ENCODE data around the gene ELAPOR2.

DNA sequence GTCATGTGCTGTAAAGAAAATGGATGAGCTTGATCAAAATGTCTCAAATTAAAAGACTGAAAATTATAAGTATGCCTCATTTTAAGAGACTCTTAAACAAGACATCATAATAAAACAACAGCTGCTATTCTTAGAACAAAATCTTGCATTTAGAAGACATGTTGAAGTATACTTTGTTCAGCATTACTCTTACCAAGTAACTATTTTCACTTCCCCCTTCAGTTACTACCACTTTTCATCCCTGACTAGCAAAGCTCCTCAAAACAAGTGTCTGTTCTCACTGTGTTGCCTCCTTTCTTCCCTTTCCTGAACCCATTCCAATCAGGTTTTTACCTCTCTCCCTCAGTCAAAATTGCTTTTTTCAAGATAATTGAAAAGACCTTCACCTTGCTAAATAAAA, 31.6 kb downstream of the ELAPOR2 start:
- TF ChIP-seq, protein P1, sequence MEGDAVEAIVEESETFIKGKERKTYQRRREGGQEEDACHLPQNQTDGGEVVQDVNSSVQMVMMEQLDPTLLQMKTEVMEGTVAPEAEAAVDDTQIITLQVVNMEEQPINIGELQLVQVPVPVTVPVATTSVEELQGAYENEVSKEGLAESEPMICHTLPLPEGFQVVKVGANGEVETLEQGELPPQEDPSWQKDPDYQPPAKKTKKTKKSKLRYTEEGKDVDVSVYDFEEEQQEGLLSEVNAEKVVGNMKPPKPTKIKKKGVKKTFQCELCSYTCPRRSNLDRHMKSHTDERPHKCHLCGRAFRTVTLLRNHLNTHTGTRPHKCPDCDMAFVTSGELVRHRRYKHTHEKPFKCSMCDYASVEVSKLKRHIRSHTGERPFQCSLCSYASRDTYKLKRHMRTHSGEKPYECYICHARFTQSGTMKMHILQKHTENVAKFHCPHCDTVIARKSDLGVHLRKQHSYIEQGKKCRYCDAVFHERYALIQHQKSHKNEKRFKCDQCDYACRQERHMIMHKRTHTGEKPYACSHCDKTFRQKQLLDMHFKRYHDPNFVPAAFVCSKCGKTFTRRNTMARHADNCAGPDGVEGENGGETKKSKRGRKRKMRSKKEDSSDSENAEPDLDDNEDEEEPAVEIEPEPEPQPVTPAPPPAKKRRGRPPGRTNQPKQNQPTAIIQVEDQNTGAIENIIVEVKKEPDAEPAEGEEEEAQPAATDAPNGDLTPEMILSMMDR (conservative IDR thresholded peaks at IDR 0.05 in 1 of 2, IDR thresholded peaks at IDR 0.05 in 1 of 2; ENCODE audit: extremely low read depth in 1 of 2, insufficient read depth in 1 of 2, low read depth in 1 of 2, low read length in 2 of 2): no peak
- TF ChIP-seq EZH2 (IDR thresholded peaks at IDR 0.05; ENCODE audit: borderline replicate concordance, low read length): no peak

All from mammary epithelial cell (primary cell).